MM.1S (cell line): ENCODE data around the gene SCP2.

Experiments
- DNase-seq: peaks from one replicate; pipeline ENCODE4 v3.0.0-alpha.2; 2015
- H2AFZ ChIP-seq: fragments of 300-600 bp; sonication (generic); 2 replicates; pipeline ENCODE4 v1.6.0; 2016; ENCODE audit warnings: antibody characterized with exemption, low read length
- H3F3A ChIP-seq: fragments of 300-600 bp; sonication (generic); 2 replicates; pipeline ENCODE4 v1.6.1; 2016; ENCODE audit warnings: mild to moderate bottlenecking, antibody characterized with exemption, low read length, moderate library complexity, mixed read lengths; ENCODE audit not compliant: insufficient read depth
- H3K27ac ChIP-seq: fragments of 300-600 bp; sonication (generic); 2 replicates; pipeline ENCODE4 v1.5.1; 2016; ENCODE audit warnings: mild to moderate bottlenecking, low read length
- H3K27me3 ChIP-seq: fragments of 300-600 bp; sonication (generic); replicated peaks from 2 replicates; pipeline ENCODE4 v1.6.0; 2016; ENCODE audit warnings: low read length; ENCODE audit not compliant: insufficient read depth
- H3K36me3 ChIP-seq: fragments of 300-600 bp; sonication (generic); replicated peaks from 2 replicates; pipeline ENCODE4 v1.6.1; 2016; ENCODE audit warnings: mild to moderate bottlenecking, low read length, mixed read lengths; ENCODE audit not compliant: insufficient read depth
- H3K4me1 ChIP-seq: fragments of 300-600 bp; sonication (generic); 2 replicates; pipeline ENCODE4 v1.6.1; 2016; ENCODE audit warnings: low read length, mixed read lengths
- H3K4me2 ChIP-seq: fragments of 300-600 bp; sonication (generic); 2 replicates; pipeline ENCODE4 v1.6.0; 2016; ENCODE audit warnings: low read depth, low read length
- H3K4me3 ChIP-seq: fragments of 300-600 bp; sonication (generic); 2 replicates; pipeline ENCODE4 v1.5.1; 2016; ENCODE audit warnings: low read length, mixed read lengths
- H3K79me2 ChIP-seq: fragments of 300-600 bp; sonication (generic); 2 replicates; pipeline ENCODE4 v1.6.1; 2016; ENCODE audit warnings: mixed run types, low read length, mixed read lengths
- H3K9ac ChIP-seq: fragments of 300-600 bp; sonication (generic); 2 replicates; pipeline ENCODE4 v1.6.1; 2016; ENCODE audit warnings: low read length, mixed read lengths
- H3K9me2 ChIP-seq: fragments of 300-600 bp; sonication (generic); replicated peaks from 2 replicates; pipeline ENCODE4 v1.6.1; 2016; ENCODE audit warnings: mild to moderate bottlenecking, low read length, mixed read lengths; ENCODE audit not compliant: insufficient read depth
- H3K9me3 ChIP-seq: fragments of 300-600 bp; sonication (generic); replicated peaks from 2 replicates; pipeline ENCODE4 v1.6.1; 2016; ENCODE audit warnings: mild to moderate bottlenecking, low read length, mixed read lengths; ENCODE audit not compliant: insufficient read depth
- H4K20me1 ChIP-seq: fragments of 300-600 bp; sonication (generic); 2 replicates; pipeline ENCODE4 v1.6.1; 2016; ENCODE audit warnings: mild to moderate bottlenecking, low read length, moderate library complexity, mixed read lengths; ENCODE audit not compliant: insufficient read depth
- EZH2 ChIP-seq: fragments of 300-600 bp; sonication (generic); optimal IDR thresholded peaks from 2 replicates; pipeline ENCODE3; 2017; ENCODE audit warnings: low read depth, mild to moderate bottlenecking, antibody characterized with exemption, low read length, mixed read lengths
- EZH2phosphoT487 ChIP-seq: fragments of 300-600 bp; sonication (generic); IDR thresholded peaks from 2 replicates; pipeline ENCODE4 v1.6.1; 2018; ENCODE audit warnings: antibody characterized with exemption, low read length
- TF ChIP-seq, protein P1 (sequence below): fragments of 300-600 bp; sonication (generic); IDR thresholded peaks from 2 replicates; pipeline ENCODE4 v1.5.1; 2016; ENCODE audit warnings: antibody characterized with exemption, low read length, mixed read lengths

The SCP2 gene

GRCh38 chr1:53043271-53043670, 116.2 kb downstream of the SCP2 start:
- H3K9me3 ChIP-seq, result no peaks in the 10 kb centered on the region
- DNase-seq, result no peak
- no peaks in the 10 kb centered on the region for H3F3A ChIP-seq
- H3K9me2 ChIP-seq, result no peaks in the 10 kb centered on the region
- TF ChIP-seq, protein P1, sequence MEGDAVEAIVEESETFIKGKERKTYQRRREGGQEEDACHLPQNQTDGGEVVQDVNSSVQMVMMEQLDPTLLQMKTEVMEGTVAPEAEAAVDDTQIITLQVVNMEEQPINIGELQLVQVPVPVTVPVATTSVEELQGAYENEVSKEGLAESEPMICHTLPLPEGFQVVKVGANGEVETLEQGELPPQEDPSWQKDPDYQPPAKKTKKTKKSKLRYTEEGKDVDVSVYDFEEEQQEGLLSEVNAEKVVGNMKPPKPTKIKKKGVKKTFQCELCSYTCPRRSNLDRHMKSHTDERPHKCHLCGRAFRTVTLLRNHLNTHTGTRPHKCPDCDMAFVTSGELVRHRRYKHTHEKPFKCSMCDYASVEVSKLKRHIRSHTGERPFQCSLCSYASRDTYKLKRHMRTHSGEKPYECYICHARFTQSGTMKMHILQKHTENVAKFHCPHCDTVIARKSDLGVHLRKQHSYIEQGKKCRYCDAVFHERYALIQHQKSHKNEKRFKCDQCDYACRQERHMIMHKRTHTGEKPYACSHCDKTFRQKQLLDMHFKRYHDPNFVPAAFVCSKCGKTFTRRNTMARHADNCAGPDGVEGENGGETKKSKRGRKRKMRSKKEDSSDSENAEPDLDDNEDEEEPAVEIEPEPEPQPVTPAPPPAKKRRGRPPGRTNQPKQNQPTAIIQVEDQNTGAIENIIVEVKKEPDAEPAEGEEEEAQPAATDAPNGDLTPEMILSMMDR, result no peak
- TF ChIP-seq EZH2phosphoT487 (no peak), EZH2 (no peak)
- H4K20me1 ChIP-seq, result no peaks in the 10 kb centered on the region
- H2AFZ ChIP-seq, result no peak overlapping the region
- H3K4me3 ChIP-seq, result no peak overlapping the region
- H3K4me1 ChIP-seq, result no peaks in the 10 kb centered on the region
- no peak overlapping the region for H3K9ac ChIP-seq
- H3K27me3 ChIP-seq, result no peaks in the 10 kb centered on the region
- no peak overlapping the region for H3K27ac ChIP-seq
- H3K4me2 ChIP-seq, result no peak overlapping the region
- peaks cover 2% of the 10 kb centered on the region; the same call in 1 of the 2 replicates for H3K36me3 ChIP-seq
- H3K79me2 ChIP-seq, result no peaks in the 10 kb centered on the region

GRCh38 chr1:53044926-53045325, 117.8 kb downstream of the SCP2 start:
- H3K79me2 ChIP-seq, result no peaks in the 10 kb centered on the region
- H3K9me2 ChIP-seq, result no peaks in the 10 kb centered on the region
- H3K4me1 ChIP-seq, result no peaks in the 10 kb centered on the region
- H3K36me3 ChIP-seq, result peaks cover 2% of the 10 kb centered on the region; the same call in 1 of the 2 replicates
- DNase-seq, result no peak
- H3K27me3 ChIP-seq, result no peaks in the 10 kb centered on the region
- no peaks in the 10 kb centered on the region for H3K9me3 ChIP-seq
- no peaks in the 10 kb centered on the region for H3F3A ChIP-seq
- no peak overlapping the region for H2AFZ ChIP-seq
- no peak overlapping the region for H3K4me3 ChIP-seq
- no peak overlapping the region for H3K27ac ChIP-seq
- no peaks in the 10 kb centered on the region for H4K20me1 ChIP-seq
- no peak overlapping the region for H3K4me2 ChIP-seq
- no peak overlapping the region for H3K9ac ChIP-seq
- TF ChIP-seq EZH2phosphoT487, result no peak
- TF ChIP-seq EZH2, result no peak
- TF ChIP-seq, protein P1, result no peak

GRCh38 chr1:53046930-53047329, 119.9 kb downstream of the SCP2 start:
- Histone ChIP-seq H4K20me1 (no peaks in the 10 kb centered on the region), H3F3A (no peaks in the 10 kb centered on the region), H3K9ac (no peak overlapping the region), H3K9me3 (no peaks in the 10 kb centered on the region), H3K4me2 (no peak overlapping the region), H2AFZ (no peak overlapping the region), H3K9me2 (no peaks in the 10 kb centered on the region), H3K4me1 (no peaks in the 10 kb centered on the region), H3K36me3 (no peaks in the 10 kb centered on the region), H3K79me2 (no peaks in the 10 kb centered on the region), H3K4me3 (no peak overlapping the region), H3K27ac (no peak overlapping the region), H3K27me3 (no peaks in the 10 kb centered on the region)
- TF ChIP-seq EZH2 (no peak), EZH2phosphoT487 (no peak)
- TF ChIP-seq, protein P1, result no peak
- DNase-seq, result no peak
